ENCODE measurements around the gene ASS1.

GRCh38 chr9:130425741-130426466 is 18.9 kb upstream of the ASS1 start:
- TF ChIP-seq CTCF (IDR thresholded peaks at IDR 0.05) = no peak
- no peak for TF ChIP-seq POLR2A (IDR thresholded peaks at IDR 0.05)

All from testis (tissue), 2 donors.